Measurements from ENCODE around the gene ITIH5. TPM values are rescaled to one million over a fixed set of nuclear protein-coding genes. Genes with fewer than 3 reads are reported as not detected.

Gene ITIH5
- total RNA-seq, 1 experiment from 2014 or later = 0.10 TPM

DNA sequence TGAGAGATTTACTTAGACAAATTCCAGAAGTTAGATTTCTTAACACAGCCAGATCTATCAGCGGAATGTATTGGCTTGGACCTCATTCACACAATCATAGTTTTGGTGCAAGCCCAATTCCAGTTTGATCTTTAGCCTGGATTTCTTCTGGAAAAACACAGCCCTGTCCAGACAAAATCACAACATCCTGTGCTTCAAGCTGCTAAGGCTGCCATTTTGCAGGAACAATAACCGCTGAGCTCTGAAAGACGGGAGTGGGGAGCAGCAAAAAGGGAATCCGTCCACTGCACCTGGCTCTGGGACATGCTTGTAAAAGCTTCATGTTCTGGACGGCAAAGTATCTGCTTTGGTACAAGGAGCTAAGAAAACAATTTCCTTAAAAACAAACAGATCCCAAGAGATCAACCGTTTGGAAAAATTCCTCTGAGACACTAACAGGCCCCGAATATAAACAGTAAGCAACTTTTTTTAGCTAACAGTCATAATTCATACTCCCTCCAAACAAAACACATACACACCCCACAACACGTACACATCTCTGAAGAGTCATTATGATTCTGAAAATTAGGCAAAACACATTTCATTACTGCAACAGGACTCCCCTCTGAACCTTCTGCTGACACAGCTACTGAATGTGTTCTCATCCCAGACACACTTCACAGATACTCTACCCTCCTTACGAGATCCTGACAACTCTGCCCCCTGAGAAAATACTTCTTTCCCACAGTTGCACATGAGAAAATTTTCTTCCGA lies 32.4 kb downstream of the ITIH5 start:
- DNase-seq (ENCODE audit: low spot score) = no peak

DNA sequence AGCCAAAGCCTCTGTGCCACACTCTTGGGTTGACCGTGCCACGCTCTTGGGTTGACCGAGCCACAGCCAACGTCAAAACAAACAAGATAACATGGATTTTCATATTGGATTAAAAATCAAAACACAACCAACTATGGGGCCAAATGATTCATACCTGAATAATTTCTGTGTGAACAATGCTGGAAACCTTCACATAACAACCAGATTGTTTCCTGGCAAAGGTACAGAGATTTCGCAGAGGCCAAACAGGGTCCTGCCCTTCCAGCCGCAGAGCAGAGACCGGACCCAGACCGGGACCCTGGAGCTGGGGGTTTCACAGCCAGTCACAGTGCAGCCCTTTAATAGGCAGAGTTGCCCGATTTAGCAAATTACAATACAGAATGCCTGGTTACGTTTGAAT lies 40.5 kb downstream of the ITIH5 start:
- no peak for DNase-seq (ENCODE audit: low spot score)

DNA sequence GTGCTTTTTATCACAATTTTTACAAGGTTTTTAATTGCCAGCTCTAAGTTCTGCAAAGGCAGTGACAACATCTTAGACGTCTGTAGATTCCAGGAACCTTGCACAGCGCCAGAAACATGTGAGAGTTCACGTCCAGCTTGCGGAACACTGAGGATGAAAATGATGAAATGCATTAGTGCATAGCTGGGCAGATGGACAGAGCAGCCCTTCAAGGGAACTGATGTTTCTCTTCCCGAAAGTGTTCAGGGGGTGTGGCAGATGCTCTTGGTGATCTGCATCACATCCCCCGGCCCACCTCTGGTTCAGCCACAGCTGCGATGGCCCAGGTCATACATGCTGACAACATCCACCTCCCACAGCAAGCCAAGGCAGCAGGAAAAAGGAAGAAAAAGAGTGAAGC lies 40.9 kb downstream of the ITIH5 start:
- no peak for DNase-seq (ENCODE audit: low spot score)

GRCh38 chr10:7625009-7625408 lies 41.8 kb downstream of the ITIH5 start:
- no peak for DNase-seq (ENCODE audit: low spot score)

GRCh38 chr10:7622969-7623368 lies 43.8 kb downstream of the ITIH5 start:
- no peak for DNase-seq (ENCODE audit: low spot score)

DNA sequence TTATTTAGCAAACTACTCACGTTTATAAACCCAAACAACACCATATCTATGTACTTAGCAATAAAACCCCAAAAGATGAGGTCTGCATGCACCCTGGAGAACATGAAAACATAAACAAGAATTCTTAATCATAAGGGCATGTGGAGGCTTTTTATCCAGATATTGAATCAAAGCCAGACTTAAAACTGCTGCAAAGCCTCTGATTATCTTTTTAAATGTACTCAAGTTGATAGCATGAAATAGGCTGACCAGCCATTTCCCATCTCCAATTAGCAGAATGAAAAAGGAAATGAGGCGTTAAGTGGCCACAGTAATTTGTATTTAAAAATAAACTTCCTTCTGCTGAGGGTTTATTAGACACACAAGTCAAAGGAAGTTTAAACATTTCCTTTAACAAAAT lies 48.3 kb downstream of the ITIH5 start:
- DNase-seq (ENCODE audit: low spot score) = no peak

DNA sequence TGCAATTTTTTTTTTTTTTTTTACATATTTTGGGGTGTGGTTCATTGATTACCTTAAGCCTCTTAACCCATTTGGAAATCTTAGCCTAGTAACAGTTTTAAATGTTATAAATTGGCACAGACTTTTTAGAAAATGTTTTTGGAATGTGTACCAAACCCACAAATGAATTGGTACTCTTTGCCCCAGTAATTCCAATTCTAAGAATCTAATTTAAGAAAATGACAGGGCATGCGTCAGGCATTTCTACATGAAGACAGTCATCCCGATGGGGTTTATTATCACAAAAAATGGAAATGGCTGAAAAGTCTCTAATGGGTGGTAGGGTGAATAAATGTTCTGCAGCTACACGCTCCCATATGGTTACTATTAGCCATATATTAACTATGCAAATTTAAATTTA lies 54.9 kb downstream of the ITIH5 start:
- no peak for DNase-seq (ENCODE audit: low spot score)

- DNase-seq (ENCODE audit: low spot score) = peak; percentile 80
Measured at GRCh38 chr10:7610651-7611389, 55.9 kb downstream of the ITIH5 start.

- DNase-seq (ENCODE audit: low spot score) = no peak
Measured at GRCh38 chr10:7610026-7610425, 56.7 kb downstream of the ITIH5 start.

DNA sequence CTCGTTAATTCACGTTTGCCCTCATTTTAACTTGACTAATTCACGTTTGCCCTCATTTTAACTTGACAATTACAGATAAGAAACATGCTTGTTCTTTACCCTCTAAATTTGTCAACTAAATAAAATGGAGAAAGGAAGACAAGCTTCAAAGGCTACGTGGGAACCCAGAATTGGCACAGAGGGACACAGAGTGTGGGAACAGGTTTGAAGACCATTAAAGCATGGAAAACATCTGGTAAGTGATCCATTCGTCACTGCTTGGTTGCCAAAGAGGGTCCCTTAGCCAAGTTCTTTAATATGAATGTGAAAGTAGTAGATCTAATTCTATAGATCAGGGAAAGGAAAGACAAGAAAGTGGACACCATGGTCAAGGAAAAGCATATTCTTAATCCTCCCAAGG lies 57.2 kb downstream of the ITIH5 start:
- no peak for DNase-seq (ENCODE audit: low spot score)

DNA sequence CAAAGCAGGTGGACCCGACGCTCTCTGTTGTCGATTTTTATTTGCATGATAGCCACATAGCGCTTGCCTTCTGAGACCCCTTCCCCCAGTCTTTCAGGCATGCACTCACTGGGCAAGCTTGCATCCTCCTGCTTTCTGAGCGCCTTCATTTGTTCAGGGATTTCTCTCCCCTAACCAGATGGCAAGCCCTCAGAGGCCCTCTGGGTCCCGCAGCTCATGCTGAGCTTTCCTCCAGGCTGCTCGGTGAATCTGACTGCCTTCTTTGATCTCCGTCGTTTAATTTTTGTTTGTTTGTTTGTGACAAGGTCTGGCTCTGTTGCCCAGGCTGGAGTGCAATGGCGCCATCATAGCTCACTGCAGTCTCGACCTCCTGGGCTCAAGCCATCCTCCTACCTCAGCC lies 58.8 kb downstream of the ITIH5 start:
- no peak for DNase-seq (ENCODE audit: low spot score)

- DNase-seq (ENCODE audit: low spot score) = no peak
Measured at GRCh38 chr10:7606951-7607404, 59.8 kb downstream of the ITIH5 start.

DNA sequence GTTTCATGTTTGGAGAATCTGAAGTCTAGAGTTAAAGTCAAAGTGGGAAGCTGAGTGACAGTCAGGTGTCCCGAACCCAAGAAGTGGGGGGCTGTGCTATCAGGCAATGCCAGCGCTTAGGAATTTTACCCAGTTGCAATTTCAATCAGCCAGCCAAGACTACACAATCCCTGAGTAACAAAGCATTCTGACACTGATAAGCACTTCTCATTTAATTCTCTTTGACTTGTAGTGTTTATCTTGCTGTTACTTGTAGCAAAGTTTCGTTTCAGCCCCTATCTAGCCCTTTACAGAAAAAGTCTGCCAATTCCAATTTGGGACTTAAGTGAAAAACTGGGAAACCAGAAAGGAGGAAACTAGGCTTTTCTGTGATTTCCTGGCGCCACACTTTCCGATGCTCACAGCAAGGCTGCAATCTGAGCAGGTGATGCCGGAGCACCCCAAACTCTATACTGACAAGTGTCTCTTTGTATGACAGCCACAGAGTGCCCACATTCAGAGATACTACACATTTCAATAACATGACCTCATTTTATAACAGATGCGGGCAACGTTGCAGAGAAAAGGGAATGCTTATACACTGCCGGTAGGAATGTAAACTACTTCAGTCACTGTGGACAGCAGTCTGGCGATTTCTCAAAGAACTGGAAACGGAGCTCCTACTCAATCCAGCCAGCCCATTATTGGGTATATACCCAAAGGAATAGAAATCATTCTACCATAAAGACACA lies 61.0 kb downstream of the ITIH5 start:
- DNase-seq (ENCODE audit: low spot score) = peak; percentile 57

DNA sequence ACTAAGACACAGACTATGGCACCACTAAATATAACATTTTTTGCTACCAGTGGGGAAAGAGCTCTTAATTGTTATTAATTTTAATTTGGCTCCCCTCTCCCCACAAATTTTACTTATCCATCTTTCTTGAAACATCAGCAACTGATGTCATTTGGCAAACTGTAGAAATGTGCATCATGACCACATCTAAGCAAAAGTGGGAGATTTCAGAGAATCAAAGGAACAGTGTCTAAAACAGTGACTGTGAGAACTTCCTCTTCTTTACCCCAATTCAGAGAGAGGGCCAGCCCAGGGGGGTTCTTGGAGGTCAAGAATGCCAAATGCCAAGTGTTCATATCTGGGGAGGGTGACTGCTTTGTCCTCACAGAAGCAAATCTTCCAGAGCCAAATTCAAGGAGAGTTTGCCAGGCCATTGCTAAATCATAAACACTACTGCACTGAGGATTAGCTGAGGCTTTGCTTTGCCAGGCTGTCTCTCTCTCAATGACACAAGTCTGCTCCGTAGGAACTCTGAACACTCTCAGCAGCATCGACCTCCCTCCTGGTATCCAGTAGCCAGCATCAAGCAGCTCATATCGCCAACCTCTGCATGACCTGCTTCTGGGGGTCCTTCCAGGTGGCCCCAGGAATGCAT lies 65.6 kb downstream of the ITIH5 start:
- no peak for DNase-seq (ENCODE audit: low spot score)

DNA sequence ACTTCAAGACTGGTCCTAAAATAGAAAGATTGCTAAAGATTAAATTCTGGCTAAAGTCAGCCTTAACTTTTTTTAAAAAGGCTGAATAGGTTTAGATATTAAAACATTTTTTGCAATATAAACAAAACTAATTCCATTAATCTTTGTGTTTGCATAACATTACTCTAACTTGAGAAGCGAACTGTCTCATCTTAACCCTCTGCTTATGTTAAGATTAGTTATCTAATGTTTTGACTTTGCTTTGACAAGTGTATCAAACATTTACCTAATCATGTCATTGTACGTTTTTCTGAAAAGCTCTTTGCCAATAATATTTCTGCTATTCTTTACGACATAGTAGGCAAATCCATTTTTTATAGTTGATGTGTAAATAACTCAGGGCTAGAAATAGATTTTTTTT lies 68.0 kb downstream of the ITIH5 start:
- DNase-seq (ENCODE audit: low spot score) = no peak

DNA sequence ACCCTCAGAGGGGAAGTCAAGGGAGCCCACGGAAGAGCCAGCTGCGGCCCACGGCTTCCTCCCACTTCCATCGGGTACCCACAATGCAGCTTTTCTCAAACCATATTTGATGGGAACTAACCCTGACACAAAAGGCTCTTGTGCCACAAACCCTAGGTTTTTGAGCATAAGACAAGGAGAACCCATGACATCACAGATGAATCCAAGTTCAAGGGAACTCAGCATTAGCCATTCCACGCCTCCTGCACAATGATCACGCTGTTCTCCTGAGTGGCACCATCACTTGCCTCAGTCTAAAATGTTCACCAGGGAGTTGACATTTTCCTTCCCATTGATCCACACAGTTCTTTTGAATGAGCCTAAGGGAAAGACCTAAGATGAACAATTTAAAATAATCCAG lies 70.4 kb downstream of the ITIH5 start:
- no peak for DNase-seq (ENCODE audit: low spot score)

- DNase-seq (ENCODE audit: low spot score) = no peak
Measured at GRCh38 chr10:7593905-7594304, 72.9 kb downstream of the ITIH5 start.

DNA sequence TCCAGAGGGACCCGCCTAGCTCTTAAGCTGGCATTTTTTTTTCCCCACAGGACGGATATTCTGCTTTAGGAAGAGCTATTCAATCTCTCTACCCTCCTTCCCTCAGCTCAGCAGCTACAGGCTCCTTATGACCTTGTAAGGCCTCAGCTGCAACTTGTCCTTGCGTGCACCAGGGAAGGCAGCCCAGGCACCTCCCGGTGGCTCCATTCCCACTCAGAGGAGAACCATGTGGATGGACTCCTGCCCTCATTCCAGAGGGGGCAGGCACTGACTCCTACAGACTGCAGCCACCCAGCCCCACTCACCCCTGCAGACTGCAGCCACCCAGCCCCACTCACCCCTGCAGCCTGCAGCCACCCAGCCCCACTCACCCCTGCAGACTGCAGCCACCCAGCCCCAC lies 73.7 kb downstream of the ITIH5 start:
- DNase-seq (ENCODE audit: low spot score) = no peak

DNA sequence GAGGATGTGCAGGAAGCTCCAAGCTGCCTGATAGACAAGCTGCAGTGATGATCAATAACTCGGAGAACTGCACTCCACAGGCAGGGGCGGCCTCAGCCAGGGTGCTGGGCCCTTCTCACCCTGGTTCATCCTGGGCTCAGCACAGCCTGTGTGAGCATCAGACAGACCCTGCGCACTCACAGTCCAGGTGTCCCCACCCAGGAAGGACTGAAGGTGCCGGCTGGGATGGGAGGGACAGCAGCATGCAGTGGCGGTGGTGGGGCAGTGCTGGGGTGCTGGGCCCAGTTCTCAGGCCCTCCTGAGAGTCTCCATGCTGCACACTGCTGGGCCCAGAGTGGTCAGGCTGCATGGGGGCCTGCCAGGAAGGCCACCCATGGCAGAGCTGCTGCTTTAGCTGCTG lies 74.1 kb downstream of the ITIH5 start:
- DNase-seq (ENCODE audit: low spot score) = no peak

GRCh38 chr10:7590271-7590670 lies 76.5 kb downstream of the ITIH5 start:
- no peak for DNase-seq (ENCODE audit: low spot score)

- DNase-seq (ENCODE audit: low spot score) = no peak
Measured at GRCh38 chr10:7589748-7590147, 77.0 kb downstream of the ITIH5 start.

DNA sequence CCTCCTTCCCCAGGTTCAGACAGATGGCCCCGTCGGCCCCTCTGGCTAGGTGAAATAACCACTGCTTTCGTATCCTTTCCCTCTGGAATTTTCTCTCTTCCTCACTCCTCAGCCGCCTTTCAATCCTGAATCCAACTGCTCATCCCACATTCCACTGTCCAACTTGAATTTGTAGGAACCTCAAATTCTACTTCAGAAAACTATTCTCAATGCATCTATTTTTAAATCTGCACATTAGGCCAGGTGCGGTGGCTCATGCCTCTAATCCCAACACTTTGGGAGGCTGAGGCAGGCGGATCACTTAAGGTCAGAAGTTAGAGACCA lies 78.9 kb downstream of the ITIH5 start:
- DNase-seq (ENCODE audit: low spot score) = no peak
